Measurements from ENCODE around the gene PTP4A1. TPM values are rescaled to one million over a fixed set of nuclear protein-coding genes. Genes with fewer than 3 reads are reported as not detected.

Gene PTP4A1
- total and polyA plus RNA-seq, 2 of the 13 experiments (the other 11 are each of a cell fraction or from before 2014, with no cell fraction given), result 141 to 376 TPM

DNA sequence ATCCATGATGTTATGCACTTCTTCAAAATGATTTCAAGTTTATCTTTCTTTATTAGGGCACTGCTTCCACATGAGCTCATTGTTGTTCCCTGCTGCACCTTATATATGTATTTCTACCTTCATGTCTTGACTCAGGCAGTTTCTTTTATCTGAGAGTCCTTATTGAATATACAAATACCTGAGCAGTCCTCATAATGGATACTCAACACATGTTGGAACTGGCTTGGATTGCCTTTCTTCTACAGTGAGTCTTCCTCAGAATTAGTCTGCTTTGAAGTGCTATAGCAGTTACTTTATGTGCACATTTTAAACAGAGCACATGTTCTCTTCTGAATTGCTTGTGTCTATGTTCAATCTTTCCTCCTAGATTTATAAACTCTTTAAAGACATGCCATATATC, 45.3 kb upstream of the PTP4A1 start:
- CTCF ChIA-PET (ENCODE audit: low intra/inter-chr PET ratio, low total read pairs), result no interaction called here
- Histone ChIP-seq H3K9me3 (ENCODE audit: low read length) (no peaks in the 10 kb centered on the region), H2AFZ (ENCODE audit: low read length) (no peak overlapping the region), H3K79me2 (ENCODE audit: insufficient read depth, low read length) (peaks cover 80% of the 10 kb centered on the region), H3K4me2 (ENCODE audit: low read depth, low read length) (peak overlapping the region; percentile 70), H3K4me1 (ENCODE audit: insufficient read depth, low read length) (peaks cover 89% of the 10 kb centered on the region), H3K9ac (ENCODE audit: insufficient read depth, low read depth, low read length) (peak overlapping the region; percentile 75), H3K36me3 (replicated peaks in 1 of 2; ENCODE audit: control insufficient read depth in 1 of 2, insufficient read depth in 2 of 2, low read length in 2 of 2) (peaks cover 9 to 25% of the 10 kb centered on the region in 2 experiments), H3K27ac (ENCODE audit: extremely low read length, insufficient read depth, low read length) (peak overlapping the region; percentile 82), H3K4me3 (replicated peaks in 1 of 3; ENCODE audit: insufficient read depth in 1 of 3, low read depth in 2 of 3, low read length in 3 of 3) (no peak overlapping the region; a peak in 1 of 6 replicates), H3K27me3 (ENCODE audit: control insufficient read depth in 1 of 2, insufficient read depth in 2 of 2, low read length in 2 of 2) (no peaks in the 10 kb centered on the region), H4K20me1 (ENCODE audit: insufficient read depth, low read length) (no peaks in the 10 kb centered on the region)
- FAIRE-seq, result no peak
- intact Hi-C loops (cut with micrococcal nuclease; ENCODE audit: unreplicated experiment) (loop anchor here (1.0 kb wide), 3 partner anchors 13 to 47 kb away; no protein-coding TSS in a partner anchor), in situ Hi-C loops (cut with HindIII; ENCODE audit: extremely low pct_ligation_motif_present, low pct_unique_long_range_greater_than_20kb) (no loop called here)
- no peak for DNase-seq (ENCODE audit: low spot score)
- POLR2A ChIA-PET, result interaction anchor here (0.9 to 4.6 kb wide), 14 partner anchors 9 to 174 kb away, joined by 3 to 118 read pairs (median 9); no protein-coding TSS in a partner anchor
- ATAC-seq, result no peak
- TF ChIP-seq RBFOX2 (IDR thresholded peaks at IDR 0.05; ENCODE audit: low read depth, low read length) (0 out of 2 replicates have a peak, but pooled peaks have one; percentile 12), POLR2A (IDR thresholded peaks at IDR 0.05; ENCODE audit: insufficient read depth in 1 of 2, low read depth in 2 of 2, low read length in 2 of 2) (peak in 1 of 2 experiments; percentile 18; a peak in 1 of 4 replicates), ZSCAN22 (CRISPR knock-in tag; IDR thresholded peaks at IDR 0.05) (no peak), PBX2 (CRISPR knock-in tag; IDR thresholded peaks at IDR 0.05) (no peak)
- TF ChIP-seq, protein P1, sequence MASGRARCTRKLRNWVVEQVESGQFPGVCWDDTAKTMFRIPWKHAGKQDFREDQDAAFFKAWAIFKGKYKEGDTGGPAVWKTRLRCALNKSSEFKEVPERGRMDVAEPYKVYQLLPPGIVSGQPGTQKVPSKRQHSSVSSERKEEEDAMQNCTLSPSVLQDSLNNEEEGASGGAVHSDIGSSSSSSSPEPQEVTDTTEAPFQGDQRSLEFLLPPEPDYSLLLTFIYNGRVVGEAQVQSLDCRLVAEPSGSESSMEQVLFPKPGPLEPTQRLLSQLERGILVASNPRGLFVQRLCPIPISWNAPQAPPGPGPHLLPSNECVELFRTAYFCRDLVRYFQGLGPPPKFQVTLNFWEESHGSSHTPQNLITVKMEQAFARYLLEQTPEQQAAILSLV (CRISPR knock-in tag; IDR thresholded peaks at IDR 0.05; ENCODE audit: borderline replicate concordance), result no peak
- no TSS peak for BruUV-seq (replicated peaks)
